Left ventricle myocardium inferior (tissue), 1 donor: ENCODE measurements around the gene COL15A1. TPM values are rescaled to one million over a fixed set of nuclear protein-coding genes. Genes with fewer than 3 reads are reported as not detected.

Experiments used
- DNase-seq: peaks from one replicate; pipeline ENCODE4 v3.0.0-alpha.2; 2020
- H3K27ac ChIP-seq: fragments of 200-600 bp; replicated peaks from 2 replicates; pipeline ENCODE4 v1.8.0; 2021
- H3K27me3 ChIP-seq: fragments of 200-600 bp; 2 replicates; pipeline ENCODE4 v1.8.0; 2021; ENCODE audit warnings: low read depth
- H3K36me3 ChIP-seq: fragments of 200-600 bp; 2 replicates; pipeline ENCODE4 v1.8.0; 2021
- H3K4me1 ChIP-seq: fragments of 200-600 bp; 2 replicates; pipeline ENCODE4 v1.8.0; 2021
- H3K4me3 ChIP-seq: fragments of 200-600 bp; 2 replicates; pipeline ENCODE4 v1.8.0; 2021; ENCODE audit warnings: mild to moderate bottlenecking, moderate library complexity
- H3K9me3 ChIP-seq: fragments of 200-600 bp; replicated peaks from 2 replicates; pipeline ENCODE4 v1.8.0; 2021
- intact Hi-C: fragments of 100-400 bp; cut with micrococcal nuclease; formaldehyde crosslinking; loops from one replicate; pipeline ENCODE4 v1.11.0; 2022
- total RNA-seq: library from RNA; stranded (reverse); fragmentation: NEBNext Ultra II Directional; extraction: Animal tissue kit (Norgen Biotek cat#: 25700); gene quantifications from one replicate; pipeline ENCODE4 v1.2.1, GENCODE V29; 2021
- TF ChIP-seq, protein P1 (sequence below): fragments of 200-600 bp; IDR thresholded peaks from 2 replicates; pipeline ENCODE4 v1.8.0; 2021; ENCODE audit warnings: antibody characterized with exemption, mild to moderate bottlenecking, borderline replicate concordance
- donor health status: DM: no; HTN: yes; CAD: no; lungs with severe emphysema.

Gene COL15A1
- total RNA-seq, 1 donor from 2014 or later, result 45.4 TPM

DNA sequence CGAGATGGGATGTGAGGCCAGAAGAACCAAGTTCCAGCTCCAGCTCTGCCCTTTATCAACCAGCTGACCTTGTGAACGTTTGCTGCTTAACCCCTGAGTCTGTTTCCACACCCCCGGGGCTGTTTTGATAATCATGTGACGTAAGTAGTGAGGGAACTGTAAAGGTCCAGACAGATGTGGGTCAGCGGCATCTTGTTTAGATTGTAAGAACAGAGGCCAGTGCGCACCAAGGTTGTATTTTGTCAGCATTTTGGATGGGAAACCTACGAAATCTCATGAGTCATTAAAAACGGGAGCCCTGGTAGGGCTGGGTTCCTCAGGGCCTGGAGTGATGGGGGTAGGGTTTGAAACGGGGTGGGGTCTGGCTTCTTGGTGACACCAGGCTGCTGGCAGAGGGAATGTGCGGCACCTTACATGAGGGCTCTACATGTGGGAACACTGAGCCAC, 13.8 kb upstream of the COL15A1 start:
- Histone ChIP-seq H3K9me3 (no peaks in the 10 kb centered on the region), H3K27me3 (no peaks in the 10 kb centered on the region), H3K4me1 (peaks cover 8% of the 10 kb centered on the region), H3K36me3 (no peaks in the 10 kb centered on the region), H3K27ac (no peak overlapping the region), H3K4me3 (no peak overlapping the region)
- intact Hi-C loops, result no loop called here
- DNase-seq, result no peak
- TF ChIP-seq, protein P1, sequence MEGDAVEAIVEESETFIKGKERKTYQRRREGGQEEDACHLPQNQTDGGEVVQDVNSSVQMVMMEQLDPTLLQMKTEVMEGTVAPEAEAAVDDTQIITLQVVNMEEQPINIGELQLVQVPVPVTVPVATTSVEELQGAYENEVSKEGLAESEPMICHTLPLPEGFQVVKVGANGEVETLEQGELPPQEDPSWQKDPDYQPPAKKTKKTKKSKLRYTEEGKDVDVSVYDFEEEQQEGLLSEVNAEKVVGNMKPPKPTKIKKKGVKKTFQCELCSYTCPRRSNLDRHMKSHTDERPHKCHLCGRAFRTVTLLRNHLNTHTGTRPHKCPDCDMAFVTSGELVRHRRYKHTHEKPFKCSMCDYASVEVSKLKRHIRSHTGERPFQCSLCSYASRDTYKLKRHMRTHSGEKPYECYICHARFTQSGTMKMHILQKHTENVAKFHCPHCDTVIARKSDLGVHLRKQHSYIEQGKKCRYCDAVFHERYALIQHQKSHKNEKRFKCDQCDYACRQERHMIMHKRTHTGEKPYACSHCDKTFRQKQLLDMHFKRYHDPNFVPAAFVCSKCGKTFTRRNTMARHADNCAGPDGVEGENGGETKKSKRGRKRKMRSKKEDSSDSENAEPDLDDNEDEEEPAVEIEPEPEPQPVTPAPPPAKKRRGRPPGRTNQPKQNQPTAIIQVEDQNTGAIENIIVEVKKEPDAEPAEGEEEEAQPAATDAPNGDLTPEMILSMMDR, result no peak

DNA sequence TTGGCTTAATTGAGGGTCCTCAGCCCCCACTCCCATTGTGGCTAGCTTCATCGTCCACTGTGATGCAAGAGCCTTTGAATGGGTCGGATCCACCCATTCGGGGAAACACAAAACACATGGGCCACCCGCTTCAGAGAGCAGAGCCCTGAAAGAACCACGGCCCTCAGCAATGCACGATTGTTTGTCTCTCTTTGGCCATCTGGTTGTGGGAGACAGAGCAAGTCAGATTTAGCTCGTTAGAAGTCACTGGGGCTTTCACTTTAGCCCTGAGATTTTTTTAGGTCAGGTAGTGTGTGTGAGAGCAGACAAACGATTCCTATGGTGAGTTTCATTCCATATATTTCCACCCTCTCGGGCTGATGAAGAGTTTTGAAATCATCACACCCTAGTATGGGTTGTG, 12.9 kb upstream of the COL15A1 start:
- H3K36me3 ChIP-seq, result no peaks in the 10 kb centered on the region
- no peaks in the 10 kb centered on the region for H3K27me3 ChIP-seq
- no peak for DNase-seq
- no peaks in the 10 kb centered on the region for H3K9me3 ChIP-seq
- H3K4me1 ChIP-seq, result no peaks in the 10 kb centered on the region
- TF ChIP-seq, protein P1, result no peak
- intact Hi-C loops, result no loop called here
- H3K4me3 ChIP-seq, result no peak overlapping the region
- no peak overlapping the region for H3K27ac ChIP-seq

DNA sequence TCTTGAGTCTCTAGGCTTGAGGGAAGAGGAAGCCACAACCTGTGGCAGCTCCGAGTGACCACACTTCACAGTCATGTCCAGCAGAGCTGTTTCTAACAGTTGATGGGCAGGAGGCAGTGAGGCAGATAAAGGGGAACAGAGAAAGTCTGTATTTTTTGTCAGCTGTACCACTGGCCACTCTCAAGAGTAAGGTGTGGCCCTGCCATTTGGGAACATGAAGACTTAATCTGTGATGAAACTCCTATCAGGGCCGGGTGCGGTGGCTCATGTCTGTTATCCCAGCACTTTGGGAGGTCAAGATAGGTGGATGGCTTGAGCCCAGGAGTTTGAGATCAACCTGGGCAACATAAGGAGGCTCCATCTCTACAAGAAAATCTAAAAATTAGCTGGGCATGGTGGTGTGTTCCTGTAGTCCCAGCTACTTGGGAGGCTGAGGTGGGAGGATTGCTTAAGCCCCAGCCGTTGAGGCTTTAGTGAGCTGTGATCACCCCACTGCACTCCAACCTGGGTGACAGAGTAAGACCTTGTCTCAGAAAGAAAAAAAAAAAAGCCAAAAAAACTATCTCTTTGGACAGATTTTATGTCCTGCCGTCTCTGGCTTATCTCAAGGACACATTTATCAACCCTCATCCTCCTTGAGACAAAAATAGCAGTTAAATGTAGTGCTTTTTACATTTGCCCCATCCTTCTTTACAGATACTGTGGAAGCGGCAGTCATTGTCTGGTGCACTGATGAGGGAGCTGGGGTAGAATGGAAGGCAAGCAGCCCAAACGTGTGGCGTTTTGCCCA, 11.9 kb upstream of the COL15A1 start:
- Histone ChIP-seq H3K36me3 (no peaks in the 10 kb centered on the region), H3K4me1 (no peaks in the 10 kb centered on the region), H3K9me3 (no peaks in the 10 kb centered on the region), H3K27ac (no peak overlapping the region), H3K4me3 (no peak overlapping the region), H3K27me3 (no peaks in the 10 kb centered on the region)
- DNase-seq, result no peak
- TF ChIP-seq, protein P1, result no peak
- intact Hi-C loops, result no loop called here

DNA sequence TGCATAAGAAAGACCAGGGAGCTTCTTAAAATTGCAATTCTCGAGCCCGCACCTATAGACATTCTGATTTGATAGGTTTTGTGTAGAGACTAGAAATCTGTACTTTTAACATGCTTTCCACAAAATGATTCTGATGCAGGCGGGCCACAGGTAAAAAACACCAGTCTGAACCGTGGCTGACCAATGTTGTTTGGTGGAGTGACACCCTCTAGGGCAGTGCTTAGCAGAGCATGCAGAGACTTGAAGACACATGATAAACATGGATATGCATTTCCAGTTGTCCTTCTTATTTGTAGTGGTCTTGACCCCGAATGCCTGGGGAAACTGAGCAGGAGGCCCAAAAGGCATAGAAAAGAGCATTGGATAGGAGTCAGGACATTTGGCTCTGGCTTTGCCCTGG, 10.5 kb upstream of the COL15A1 start:
- Histone ChIP-seq H3K36me3 (no peaks in the 10 kb centered on the region), H3K4me3 (no peak overlapping the region), H3K4me1 (no peaks in the 10 kb centered on the region), H3K27me3 (no peaks in the 10 kb centered on the region), H3K27ac (no peak overlapping the region), H3K9me3 (no peaks in the 10 kb centered on the region)
- intact Hi-C loops, result no loop called here
- DNase-seq, result no peak
- TF ChIP-seq, protein P1, result no peak

DNA sequence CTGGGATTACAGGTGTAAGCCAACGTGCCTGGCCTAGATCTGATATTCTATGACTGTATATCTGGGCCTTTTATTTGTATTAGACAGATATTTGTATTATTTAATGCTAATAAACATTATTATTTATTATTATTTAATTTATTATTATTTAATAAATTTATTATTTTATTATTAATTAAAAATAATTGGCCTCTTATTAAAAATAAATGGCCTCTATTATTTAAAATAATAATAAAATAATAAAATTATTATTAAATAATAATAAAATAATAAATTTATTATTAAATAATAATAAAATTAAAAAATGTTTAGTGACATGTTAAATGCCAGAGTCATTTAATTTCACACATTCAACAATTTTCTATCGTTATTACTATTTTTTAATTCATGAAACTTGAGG, 9.8 kb upstream of the COL15A1 start:
- no peaks in the 10 kb centered on the region for H3K27me3 ChIP-seq
- H3K4me1 ChIP-seq, result peaks cover 5% of the 10 kb centered on the region
- DNase-seq, result no peak
- H3K9me3 ChIP-seq, result no peaks in the 10 kb centered on the region
- TF ChIP-seq, protein P1, result no peak
- H3K4me3 ChIP-seq, result no peak overlapping the region
- H3K27ac ChIP-seq, result no peak overlapping the region
- intact Hi-C loops, result no loop called here
- H3K36me3 ChIP-seq, result no peaks in the 10 kb centered on the region
